ENCODE data around the gene FRS2.
"Not testable (repeated sequence)": the region's sequence is repeated elsewhere in the genome, so short reads cannot be mapped to it uniquely, and the experiment has no call there.

FRS2 gene

GRCh38 chr12:69440016-69440415 lies 30.2 kb upstream of the FRS2 start:
- DNase-seq = no peak
- no peak overlapping the region for H3K4me3 Mint-ChIP-seq
- TF ChIP-seq CTCF (IDR thresholded peaks at IDR 0.05) = no peak
- H3K9me3 Mint-ChIP-seq = peaks cover 3% of the 10 kb centered on the region
- peaks cover 4% of the 10 kb centered on the region for H3K4me1 Mint-ChIP-seq
- H3K36me3 Mint-ChIP-seq (ENCODE audit: low read depth) = no peaks in the 10 kb centered on the region
- peaks cover 3% of the 10 kb centered on the region for H3K27me3 Mint-ChIP-seq (ENCODE audit: low read depth, poor library complexity)
- H3K27ac Mint-ChIP-seq = no peak overlapping the region

GRCh38 chr12:69440886-69441285 lies 29.3 kb upstream of the FRS2 start:
- Mint-ChIP-seq H3K4me3 (no peak overlapping the region), H3K36me3 (ENCODE audit: low read depth) (no peaks in the 10 kb centered on the region), H3K9me3 (peaks cover 3% of the 10 kb centered on the region), H3K27me3 (ENCODE audit: low read depth, poor library complexity) (peaks cover 3% of the 10 kb centered on the region), H3K4me1 (peaks cover 4% of the 10 kb centered on the region), H3K27ac (no peak overlapping the region)
- DNase-seq = no peak
- no peak for TF ChIP-seq CTCF (IDR thresholded peaks at IDR 0.05)

GRCh38 chr12:69442894-69443293 lies 27.3 kb upstream of the FRS2 start:
- H3K27ac Mint-ChIP-seq = no peak overlapping the region
- no peak for TF ChIP-seq CTCF (IDR thresholded peaks at IDR 0.05)
- peaks cover 3% of the 10 kb centered on the region for H3K9me3 Mint-ChIP-seq
- H3K4me1 Mint-ChIP-seq = no peaks in the 10 kb centered on the region
- DNase-seq = no peak
- H3K36me3 Mint-ChIP-seq (ENCODE audit: low read depth) = no peaks in the 10 kb centered on the region
- no peaks in the 10 kb centered on the region for H3K27me3 Mint-ChIP-seq (ENCODE audit: low read depth, poor library complexity)
- no peak overlapping the region for H3K4me3 Mint-ChIP-seq

GRCh38 chr12:69443916-69444315 lies 26.3 kb upstream of the FRS2 start:
- Mint-ChIP-seq H3K27me3 (ENCODE audit: low read depth, poor library complexity) (no peaks in the 10 kb centered on the region), H3K36me3 (ENCODE audit: low read depth) (no peaks in the 10 kb centered on the region), H3K4me3 (no peak overlapping the region), H3K9me3 (peaks cover 3% of the 10 kb centered on the region), H3K4me1 (no peaks in the 10 kb centered on the region), H3K27ac (no peak overlapping the region)
- DNase-seq = no peak
- TF ChIP-seq CTCF (IDR thresholded peaks at IDR 0.05) = no peak

- H3K4me1 Mint-ChIP-seq = no peaks in the 10 kb centered on the region
- H3K36me3 Mint-ChIP-seq (ENCODE audit: low read depth) = no peaks in the 10 kb centered on the region
- no peaks in the 10 kb centered on the region for H3K27me3 Mint-ChIP-seq (ENCODE audit: low read depth, poor library complexity)
- H3K4me3 Mint-ChIP-seq = no peak overlapping the region
- no peak for DNase-seq
- TF ChIP-seq CTCF (IDR thresholded peaks at IDR 0.05) = no peak
- H3K9me3 Mint-ChIP-seq = peaks cover 3% of the 10 kb centered on the region
- no peak overlapping the region for H3K27ac Mint-ChIP-seq
Measured at GRCh38 chr12:69447892-69448291, 22.3 kb upstream of the FRS2 start.

GRCh38 chr12:69452598-69453132 lies 17.5 kb upstream of the FRS2 start:
- DNase-seq; H3K4me1 Mint-ChIP-seq; H3K27me3 Mint-ChIP-seq (ENCODE audit: low read depth, poor library complexity); H3K9me3 Mint-ChIP-seq; H3K27ac Mint-ChIP-seq; H3K36me3 Mint-ChIP-seq (ENCODE audit: low read depth); H3K4me3 Mint-ChIP-seq: not testable (repeated sequence)
